HL-60/S4 (cell line): ENCODE results near the gene CD82.
"Not testable (repeated sequence)": the region's sequence is repeated elsewhere in the genome, so short reads cannot be mapped to it uniquely, and the experiment has no call there.

Experiments used
- in situ Hi-C: fragments of 300-500 bp; cut with MboI; formaldehyde crosslinking; loops from 2 replicates; pipeline ENCODE4 v1.14.3; 2022; ENCODE audit warnings: low sequenced_read_pairs

CD82 gene

GRCh38 chr11:44652901-44653644 lies 87.6 kb downstream of the CD82 start:
- in situ Hi-C loops: no loop called here

DNA sequence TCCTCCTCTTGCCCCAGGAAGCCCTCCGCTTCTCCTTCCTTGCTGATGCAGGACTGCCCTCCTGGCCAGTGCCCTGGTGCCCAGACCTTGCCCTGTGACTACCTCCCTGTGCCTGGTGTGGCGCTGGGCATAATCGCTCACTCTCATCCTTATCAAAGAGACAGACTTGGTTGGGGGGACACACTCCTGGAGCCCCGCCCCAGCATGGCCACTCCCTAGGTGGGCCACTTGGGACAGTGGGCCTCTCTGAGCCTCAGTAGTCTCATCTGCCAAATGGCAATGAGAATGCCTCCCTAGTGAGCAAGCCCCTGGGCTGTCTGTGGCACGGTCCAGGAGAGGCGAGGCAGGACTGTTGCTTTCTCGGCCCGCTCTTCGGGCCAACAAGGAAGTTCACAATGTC lies 88.6 kb downstream of the CD82 start:
- in situ Hi-C loops: no loop called here

- in situ Hi-C loops: no loop called here
These were observed 89.1 kb downstream of the CD82 start for GRCh38 chr11:44654596-44654995.

- in situ Hi-C loops: no loop called here
These were observed 92.5 kb downstream of the CD82 start for GRCh38 chr11:44657836-44658505.

DNA sequence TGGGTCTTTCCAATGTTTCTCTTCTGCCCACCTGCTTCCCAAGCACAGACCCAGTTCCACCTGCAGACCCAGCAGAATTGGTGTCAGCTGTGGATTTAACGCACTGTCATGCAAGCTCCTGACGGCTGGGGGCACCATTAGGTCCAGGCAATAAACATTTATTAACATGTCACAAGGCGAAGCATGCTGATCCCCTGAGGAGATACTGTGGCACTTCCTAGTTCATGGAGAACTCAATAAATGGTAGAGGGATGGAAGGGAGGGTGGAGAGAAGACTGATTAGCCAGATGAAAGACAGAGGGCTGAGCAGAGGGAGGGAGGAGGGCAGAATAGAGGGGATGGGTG lies 93.0 kb downstream of the CD82 start:
- in situ Hi-C loops: no loop called here

DNA sequence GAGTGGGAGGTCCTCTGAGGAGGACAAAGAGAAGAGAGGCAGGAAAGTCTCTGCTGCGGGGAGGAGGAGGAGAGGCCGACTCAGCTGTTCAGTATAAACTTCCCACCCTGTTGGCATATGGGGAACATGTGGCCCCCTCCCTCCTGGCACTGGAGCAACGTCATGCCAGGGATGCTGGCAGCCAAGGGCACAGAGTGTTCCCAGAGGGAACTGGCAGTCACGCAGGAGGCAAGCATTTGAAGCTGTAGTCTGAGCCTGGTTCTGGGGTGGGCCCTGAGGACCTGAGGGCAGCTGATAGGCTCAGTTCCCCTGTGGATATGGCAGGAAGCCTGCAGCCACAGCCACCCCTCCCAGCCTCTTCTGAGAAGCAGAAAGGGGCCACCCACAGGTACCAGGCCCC lies 94.2 kb downstream of the CD82 start:
- in situ Hi-C loops: no loop called here

GRCh38 chr11:44660535-44660934 lies 95.1 kb downstream of the CD82 start:
- in situ Hi-C loops: not testable (repeated sequence)

- in situ Hi-C loops: no loop called here
These were observed 95.9 kb downstream of the CD82 start for GRCh38 chr11:44661311-44661717.
